ENCODE results near the gene AMBP. TPM values are rescaled to one million over a fixed set of nuclear protein-coding genes. Genes with fewer than 3 reads are reported as not detected.

Gene AMBP
- total and polyA plus RNA-seq, 2 donors from 2014 or later: 5.3 to 43.5 TPM

DNA sequence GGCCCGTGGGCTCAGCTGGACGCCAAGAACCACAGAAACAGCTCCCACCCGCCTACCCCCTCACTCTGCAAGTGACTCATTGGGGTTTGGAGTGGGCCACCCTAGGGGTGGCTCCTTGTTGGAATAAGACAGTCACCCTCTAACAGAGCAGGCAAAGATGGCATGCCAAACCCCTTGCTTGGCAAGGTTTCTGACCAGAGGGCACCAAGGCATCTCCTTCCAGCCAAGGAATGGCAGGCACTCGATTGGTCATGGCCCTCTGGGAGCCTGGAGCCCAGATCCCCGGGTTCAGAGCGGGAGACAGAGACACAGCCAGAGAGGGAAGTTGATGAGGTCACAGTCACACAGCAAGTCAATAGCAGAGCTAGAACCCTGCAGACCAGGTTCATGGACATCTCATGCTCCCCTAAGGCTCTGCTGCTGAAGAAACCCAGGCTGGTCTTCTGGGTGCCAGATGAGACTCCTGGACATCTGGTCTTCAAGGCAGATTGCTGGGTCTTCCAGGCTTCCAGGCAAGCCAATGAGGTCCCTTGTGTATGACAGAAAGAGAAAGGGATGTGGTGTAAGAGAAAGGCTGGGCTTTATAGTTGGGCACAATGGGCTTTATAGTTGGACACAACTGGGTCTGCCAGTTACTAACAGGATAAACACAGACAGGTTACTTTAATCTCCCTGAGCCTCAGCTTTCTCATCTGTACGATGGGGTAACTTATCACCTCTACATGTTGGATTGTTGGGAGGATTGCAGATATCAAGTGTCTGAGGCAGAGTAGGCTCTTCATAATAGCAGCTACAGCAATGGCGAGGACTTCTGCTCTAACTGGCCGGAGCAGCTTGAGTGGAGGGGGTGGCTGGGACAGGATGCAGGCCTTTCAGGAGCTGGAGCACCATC is 44.3 kb upstream of the AMBP start:
- H3K4me3 ChIP-seq (ENCODE audit: low read length in 3 of 3): no peak overlapping the region
- no peak for FAIRE-seq

DNA sequence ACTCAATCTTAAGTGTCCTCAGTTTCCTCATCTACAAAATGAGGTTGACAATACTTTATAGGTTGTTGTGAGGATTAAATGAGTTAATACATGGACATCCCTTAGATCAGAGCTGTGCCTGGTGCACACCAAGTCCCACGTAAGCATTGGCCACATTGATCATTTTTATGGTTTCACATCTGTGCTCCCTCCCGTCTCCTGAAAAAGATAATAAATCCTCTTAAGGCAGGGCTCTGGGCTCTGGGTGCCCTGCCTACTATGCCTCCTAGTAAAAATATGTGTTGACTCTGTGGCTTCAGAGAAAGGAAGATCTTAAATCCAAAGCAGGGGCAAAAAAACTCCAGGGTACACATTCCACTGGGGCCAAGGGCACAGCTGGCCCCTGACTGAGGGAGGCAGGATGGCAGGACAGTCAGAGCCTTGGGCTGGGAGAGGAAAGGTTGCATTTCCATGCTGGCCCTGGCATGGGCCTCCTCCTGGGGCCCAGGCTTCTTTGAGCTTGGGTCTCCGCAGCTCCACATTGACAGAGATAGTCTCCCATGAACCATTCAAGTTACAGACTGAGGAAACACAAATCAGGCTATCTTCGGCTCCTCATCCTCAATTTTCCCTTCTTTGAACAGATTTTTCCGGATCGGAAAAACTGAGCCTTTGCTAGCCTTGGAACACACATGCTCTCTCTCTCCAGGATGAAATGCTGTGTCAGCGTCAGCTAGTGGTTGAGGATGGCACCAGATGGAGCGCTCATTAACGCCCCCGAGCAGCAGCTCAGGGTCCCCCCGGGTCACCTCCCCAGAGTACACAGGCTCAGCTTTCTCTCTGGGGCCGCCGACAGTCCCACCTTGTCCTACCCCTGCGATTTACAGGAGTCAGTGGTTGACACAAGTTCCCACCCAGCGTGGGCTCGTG is 43.4 kb upstream of the AMBP start:
- Histone ChIP-seq H3K27me3 (ENCODE audit: control insufficient read depth, insufficient read depth, low read length) (no peaks in the 10 kb centered on the region), H3K27ac (ENCODE audit: low read depth in 2 of 2, low read length in 2 of 2) (no peak overlapping the region), H3K9me3 (ENCODE audit: control insufficient read depth in 2 of 3, insufficient read depth in 1 of 3, low read length in 3 of 3) (no peaks in the 10 kb centered on the region), H3K4me3 (ENCODE audit: low read length in 3 of 3) (no peak overlapping the region), H3K9ac (ENCODE audit: low read length in 3 of 3) (no peak overlapping the region), H3K36me3 (ENCODE audit: control insufficient read depth in 2 of 3, insufficient read depth in 3 of 3, low read length in 3 of 3) (no peaks in the 10 kb centered on the region), H3K4me1 (ENCODE audit: control insufficient read depth in 2 of 3, insufficient read depth in 2 of 3, low read depth in 1 of 3, low read length in 3 of 3) (peaks cover 0 to 2% (median 0%) of the 10 kb centered on the region in 3 donors)
- FAIRE-seq (no peak), DNase-seq (peak in 4 of 5 donors; percentile 21 to 52 (median 40))
- intact Hi-C loops (cut with DNase I): no loop called here
- TF ChIP-seq CTCF (IDR thresholded peaks at IDR 0.05; ENCODE audit: borderline replicate concordance, extremely low read depth, insufficient read depth): no peak

More for the DNA sequence above, 44.3 kb upstream of the AMBP start:
- intact Hi-C loops (cut with DNase I): no loop called here
- peak in 2 of 5 donors; percentile 21 to 41 for DNase-seq
- Histone ChIP-seq H3K36me3 (ENCODE audit: control insufficient read depth in 2 of 3, insufficient read depth in 3 of 3, low read length in 3 of 3) (no peaks in the 10 kb centered on the region), H3K9me3 (ENCODE audit: control insufficient read depth in 2 of 3, insufficient read depth in 1 of 3, low read length in 3 of 3) (peaks cover 0 to under 1% (median 0%) of the 10 kb centered on the region in 3 donors), H3K27ac (ENCODE audit: low read depth in 2 of 2, low read length in 2 of 2) (no peak overlapping the region), H3K27me3 (ENCODE audit: control insufficient read depth, insufficient read depth, low read length) (no peaks in the 10 kb centered on the region), H3K4me1 (ENCODE audit: control insufficient read depth in 2 of 3, insufficient read depth in 2 of 3, low read depth in 1 of 3, low read length in 3 of 3) (peaks cover 0 to 2% (median 0%) of the 10 kb centered on the region in 3 donors), H3K9ac (ENCODE audit: low read length in 3 of 3) (no peak overlapping the region)
- no peak for TF ChIP-seq CTCF (IDR thresholded peaks at IDR 0.05; ENCODE audit: borderline replicate concordance, extremely low read depth, insufficient read depth)

DNA sequence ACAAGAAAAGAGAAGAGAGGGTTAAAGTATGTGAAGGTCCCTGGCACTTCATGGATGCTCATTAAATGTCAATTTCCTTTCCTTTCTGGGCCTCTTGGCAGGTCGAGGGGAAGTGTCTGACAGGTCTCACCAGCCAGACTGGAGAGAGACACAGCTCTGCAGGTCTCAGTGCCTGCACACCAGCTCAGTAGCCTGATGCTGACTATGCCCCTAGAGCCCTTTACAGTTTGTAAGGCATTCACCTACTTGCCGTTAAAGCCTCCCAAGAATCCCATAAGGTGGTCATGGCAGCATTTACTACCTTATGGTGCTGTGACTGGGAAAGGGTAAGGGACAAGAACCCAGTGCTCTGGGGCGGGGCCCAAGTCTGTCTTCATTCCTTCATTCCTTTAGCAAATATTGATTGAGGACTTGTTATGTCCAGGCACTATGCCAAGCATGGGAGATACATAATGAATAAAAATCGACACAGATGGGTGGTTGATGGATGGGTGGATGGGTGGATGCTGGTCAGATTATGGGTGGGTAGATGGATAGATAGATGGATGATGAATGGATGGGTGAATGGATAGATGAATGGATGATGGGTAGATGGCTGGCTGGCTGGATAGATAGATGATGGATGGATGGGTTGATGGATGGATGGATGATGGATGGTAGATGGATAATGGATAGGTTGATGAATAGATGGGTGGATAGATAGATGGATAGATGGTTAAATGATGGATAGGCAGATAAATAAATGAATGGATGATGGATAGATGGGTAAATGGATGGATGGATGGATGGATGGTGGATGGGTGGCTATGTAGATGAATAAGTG is 42.3 kb upstream of the AMBP start:
- H3K9me3 ChIP-seq (ENCODE audit: control insufficient read depth in 2 of 3, insufficient read depth in 1 of 3, low read length in 3 of 3): no peaks in the 10 kb centered on the region
- FAIRE-seq (no peak), DNase-seq (peak in 2 of 5 donors; percentile 15 to 23)
- H3K27me3 ChIP-seq (ENCODE audit: control insufficient read depth, insufficient read depth, low read length): no peaks in the 10 kb centered on the region
- H3K9ac ChIP-seq (ENCODE audit: low read length in 3 of 3): no peak overlapping the region
- intact Hi-C loops (cut with DNase I): no loop called here
- no peak overlapping the region for H3K27ac ChIP-seq (ENCODE audit: low read depth in 2 of 2, low read length in 2 of 2)
- no peaks in the 10 kb centered on the region for H3K36me3 ChIP-seq (ENCODE audit: control insufficient read depth in 2 of 3, insufficient read depth in 3 of 3, low read length in 3 of 3)
- no peak overlapping the region for H3K4me3 ChIP-seq (ENCODE audit: low read length in 3 of 3)
- H3K4me1 ChIP-seq (ENCODE audit: control insufficient read depth in 2 of 3, insufficient read depth in 2 of 3, low read depth in 1 of 3, low read length in 3 of 3): peaks cover 0 to 2% (median 0%) of the 10 kb centered on the region in 3 donors
- TF ChIP-seq CTCF (IDR thresholded peaks at IDR 0.05; ENCODE audit: borderline replicate concordance, extremely low read depth, insufficient read depth): no peak

Measured in kidney (tissue), 14 donors.